Stimulated activated CD8-positive, alpha-beta memory T cell treated with anti-CD3 and anti-CD28 coated beads, Interleukin-15, amount 100 ng/mL, for 48 hours (primary cell): ENCODE data around the gene PDIA2.
"Not testable (repeated sequence)": the region's sequence is repeated elsewhere in the genome, so short reads cannot be mapped to it uniquely, and the experiment has no call there.

ENCODE experiments used
- DNase-seq, 2 donors: peaks; one replicate each; pipeline ENCODE4 v3.0.0-alpha.2; 2020; ENCODE audit warnings: low read depth in 2 of 2

Gene PDIA2

DNA sequence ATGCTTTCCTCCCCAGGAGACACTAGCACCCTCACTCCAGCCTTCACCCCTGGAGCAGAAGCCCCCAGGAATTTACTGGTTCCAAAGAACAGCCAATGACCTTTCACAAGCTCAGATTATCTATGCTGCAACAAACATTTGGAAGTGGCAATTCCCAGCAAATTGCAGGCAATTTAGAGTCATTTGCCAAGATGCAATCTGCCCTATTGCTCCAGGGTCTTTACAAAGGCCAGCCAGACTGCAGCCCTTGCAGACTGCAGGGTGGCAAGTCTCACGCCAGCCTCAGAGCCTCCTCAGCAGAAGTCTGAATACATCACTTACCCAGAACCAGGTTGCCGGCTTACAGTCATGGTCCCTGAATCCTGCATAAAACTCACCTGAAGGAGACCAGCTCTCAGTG is 47.8 kb downstream of the PDIA2 start:
- no peak for DNase-seq

DNA sequence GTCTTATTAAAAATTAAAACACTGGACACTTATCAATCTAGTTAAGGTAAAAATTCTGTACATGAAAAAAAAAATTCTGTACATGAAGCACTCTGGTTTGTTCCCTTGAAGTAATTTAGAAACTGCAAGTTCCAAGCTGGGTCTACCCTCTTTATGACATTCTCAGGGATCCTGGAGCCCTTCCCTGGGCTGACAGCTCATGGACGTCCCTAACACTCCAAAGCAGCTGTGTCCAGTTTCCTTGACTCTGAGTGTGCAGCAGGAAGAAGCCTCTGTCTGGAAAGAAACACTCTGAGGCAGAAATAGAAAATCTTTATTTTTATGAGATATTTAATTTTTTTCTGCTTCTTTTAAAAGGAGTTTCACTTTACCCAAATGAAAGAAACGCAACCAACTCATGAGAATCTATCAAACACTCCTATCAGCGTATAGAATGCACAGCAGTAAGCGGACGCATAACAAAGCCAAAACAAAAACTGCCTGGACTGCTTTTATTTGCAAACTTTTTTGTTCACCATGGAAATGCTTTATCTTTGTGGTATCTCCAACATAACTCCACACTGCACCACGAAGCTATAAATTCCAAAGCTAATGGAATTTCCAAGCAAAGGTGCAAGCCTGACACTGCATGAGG is 48.3 kb downstream of the PDIA2 start:
- DNase-seq: not testable (repeated sequence)

DNA sequence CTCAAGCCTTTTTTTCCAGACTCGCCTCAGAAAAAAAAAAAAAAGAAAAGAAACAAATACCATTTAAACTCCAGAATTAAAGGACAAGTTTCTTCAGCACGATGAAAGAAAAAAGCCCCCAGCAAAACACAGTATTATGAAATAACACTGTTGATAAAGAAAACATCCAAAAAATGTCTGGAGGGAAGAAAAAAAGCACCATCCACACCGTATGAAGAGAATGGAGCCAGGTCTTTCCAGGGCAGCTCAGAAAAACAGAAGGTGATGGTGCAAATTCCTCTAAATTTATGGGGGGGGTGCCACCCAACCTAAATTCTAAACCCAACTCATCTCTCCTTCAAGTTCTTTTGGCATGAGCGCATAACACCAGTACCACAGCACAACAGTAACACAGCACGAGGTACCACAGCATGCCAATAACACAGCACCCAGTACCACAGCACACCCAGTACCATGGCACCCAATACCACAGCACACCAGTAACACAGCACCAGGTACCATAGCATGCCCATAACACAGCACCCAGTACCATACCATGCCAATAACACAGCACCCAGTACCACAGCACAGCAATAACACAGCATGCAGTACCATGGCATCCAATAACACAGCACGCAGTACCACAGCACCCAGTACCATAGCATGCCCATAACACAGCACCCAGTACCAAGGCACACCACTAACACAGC is 50.6 kb downstream of the PDIA2 start:
- DNase-seq: no peak

DNA sequence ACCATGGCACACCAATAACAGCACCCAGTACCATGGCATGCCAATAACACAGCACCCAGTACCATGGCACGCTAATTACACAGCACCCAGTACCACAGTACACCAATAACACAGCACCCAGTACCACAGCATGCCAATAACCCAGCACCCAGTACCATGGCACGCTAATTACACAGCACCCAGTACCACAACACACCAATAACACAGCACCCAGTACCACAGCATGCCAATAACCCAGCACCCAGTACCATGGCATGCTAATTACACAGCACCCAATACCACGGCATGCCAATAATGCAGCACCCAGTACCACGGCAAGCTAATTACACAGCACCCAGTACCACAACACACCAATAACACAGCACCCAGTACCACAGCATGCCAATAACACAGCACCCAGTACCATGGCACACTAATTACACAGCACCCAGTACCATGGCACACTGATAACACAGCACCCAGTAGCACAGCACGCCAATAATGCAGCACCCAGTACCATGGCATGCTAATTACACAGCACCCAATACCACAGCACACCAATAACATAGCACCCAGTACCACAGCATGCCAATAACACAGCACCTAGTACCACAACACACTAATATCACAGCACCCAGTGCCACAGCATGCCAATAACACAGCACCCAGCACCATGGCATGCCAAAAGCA is 51.3 kb downstream of the PDIA2 start:
- DNase-seq: not testable (repeated sequence)

DNA sequence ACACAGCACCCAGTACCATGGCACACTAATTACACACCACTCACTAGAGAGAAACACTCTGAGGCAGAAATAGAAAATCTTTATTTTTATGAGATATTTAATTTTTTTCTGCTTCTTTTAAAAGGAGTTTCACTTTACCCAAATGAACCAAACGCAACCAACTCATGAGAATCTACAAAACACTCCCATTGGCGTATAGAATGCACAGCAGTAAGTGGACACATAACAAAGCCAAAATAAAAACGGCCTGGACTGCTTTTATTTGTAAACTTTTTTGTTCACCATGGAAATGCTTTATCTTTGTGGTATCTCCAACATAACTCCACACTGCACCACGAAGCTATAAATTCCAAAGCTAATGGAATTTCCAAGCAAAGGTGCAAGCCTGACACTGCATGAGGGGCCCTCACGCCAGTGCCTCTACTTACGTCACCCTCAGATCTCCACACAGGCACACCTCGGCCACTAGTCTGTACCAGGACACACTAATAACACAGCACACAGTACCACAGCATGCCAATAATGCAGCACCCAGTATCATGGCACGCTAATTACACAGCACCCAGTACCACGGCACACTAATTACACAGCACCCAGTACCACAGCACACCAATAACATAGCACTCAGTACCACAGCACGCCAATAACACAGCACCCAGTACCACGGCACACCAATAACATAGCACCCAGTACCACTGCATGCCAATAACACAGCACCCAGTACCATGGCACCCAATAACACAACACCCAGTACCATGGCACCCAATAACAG is 52.1 kb downstream of the PDIA2 start:
- not testable (repeated sequence) for DNase-seq

DNA sequence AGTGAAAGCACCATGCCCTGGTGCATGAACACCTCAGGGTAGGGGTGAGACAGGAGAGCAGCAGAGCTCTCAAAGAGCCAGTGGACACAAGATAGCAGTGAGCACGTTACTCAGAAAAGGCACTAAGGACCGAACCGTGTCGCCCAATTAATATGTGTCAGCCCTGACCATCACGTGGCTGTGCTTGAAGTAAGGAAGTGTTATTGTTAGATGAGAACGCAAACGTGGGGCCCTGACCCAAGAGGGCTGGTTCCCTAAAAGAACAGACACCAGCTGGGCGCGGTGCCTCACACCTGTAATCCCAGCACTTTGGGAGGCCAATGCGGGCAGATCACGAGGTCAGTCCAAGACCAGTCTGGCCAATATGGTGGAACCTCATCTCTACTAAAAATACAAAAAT is 53.3 kb downstream of the PDIA2 start:
- no peak for DNase-seq
